HG03469 (cell line): ENCODE data around the gene NCS1.
"Not testable (repeated sequence)": the region's sequence is repeated elsewhere in the genome, so short reads cannot be mapped to it uniquely, and the experiment has no call there.

Source experiments
- ATAC-seq: cut with Tn5 transposase; IDR thresholded peaks from one replicate; pipeline ENCODE4 v1.9.1; 2021; ENCODE audit warnings: mild to moderate bottlenecking, moderate library complexity, moderate number of reproducible peaks; ENCODE audit not compliant: unreplicated experiment

The NCS1 gene

GRCh38 chr9:130259044-130259443 lies 86.8 kb downstream of the NCS1 start:
- ATAC-seq, result no peak

- ATAC-seq, result no peak
These were observed 88.9 kb downstream of the NCS1 start for GRCh38 chr9:130260816-130261765.

GRCh38 chr9:130262061-130262745 lies 90.0 kb downstream of the NCS1 start:
- ATAC-seq, result no peak

GRCh38 chr9:130262771-130263170 lies 90.6 kb downstream of the NCS1 start:
- ATAC-seq, result no peak

GRCh38 chr9:130263601-130264413 lies 91.6 kb downstream of the NCS1 start:
- no peak for ATAC-seq

GRCh38 chr9:130264414-130265350 lies 92.5 kb downstream of the NCS1 start:
- no peak for ATAC-seq

GRCh38 chr9:130265431-130266235 lies 93.4 kb downstream of the NCS1 start, which contains the start of gene HMCN2:
HMCN2 (plus strand) TSS chr9:130265760; CDS start chr9:130265879, 119 bp downstream.
- ATAC-seq, result no peak

- ATAC-seq, result no peak
These were observed 94.3 kb downstream of the NCS1 start for GRCh38 chr9:130266236-130267098.

GRCh38 chr9:130267930-130268329 lies 95.7 kb downstream of the NCS1 start:
- no peak for ATAC-seq

- ATAC-seq, result no peak
These were observed 96.5 kb downstream of the NCS1 start for GRCh38 chr9:130268521-130269211.

- ATAC-seq, result no peak
These were observed 99.3 kb downstream of the NCS1 start for GRCh38 chr9:130271473-130271872.

- no peak for ATAC-seq
These were observed 103.0 kb downstream of the NCS1 start for GRCh38 chr9:130275156-130275555.

- no peak for ATAC-seq
These were observed 103.9 kb downstream of the NCS1 start for GRCh38 chr9:130276121-130276520.

- ATAC-seq, result no peak
These were observed 104.8 kb downstream of the NCS1 start for GRCh38 chr9:130276955-130277354.

- not testable (repeated sequence) for ATAC-seq
These were observed 105.3 kb downstream of the NCS1 start for GRCh38 chr9:130277525-130277924.

GRCh38 chr9:130283539-130284248 lies 111.5 kb downstream of the NCS1 start:
- no peak for ATAC-seq

- ATAC-seq, result no peak
These were observed 112.0 kb downstream of the NCS1 start for GRCh38 chr9:130284249-130284625.
